ENCODE measurements around the gene C5orf47.

C5orf47 gene

DNA sequence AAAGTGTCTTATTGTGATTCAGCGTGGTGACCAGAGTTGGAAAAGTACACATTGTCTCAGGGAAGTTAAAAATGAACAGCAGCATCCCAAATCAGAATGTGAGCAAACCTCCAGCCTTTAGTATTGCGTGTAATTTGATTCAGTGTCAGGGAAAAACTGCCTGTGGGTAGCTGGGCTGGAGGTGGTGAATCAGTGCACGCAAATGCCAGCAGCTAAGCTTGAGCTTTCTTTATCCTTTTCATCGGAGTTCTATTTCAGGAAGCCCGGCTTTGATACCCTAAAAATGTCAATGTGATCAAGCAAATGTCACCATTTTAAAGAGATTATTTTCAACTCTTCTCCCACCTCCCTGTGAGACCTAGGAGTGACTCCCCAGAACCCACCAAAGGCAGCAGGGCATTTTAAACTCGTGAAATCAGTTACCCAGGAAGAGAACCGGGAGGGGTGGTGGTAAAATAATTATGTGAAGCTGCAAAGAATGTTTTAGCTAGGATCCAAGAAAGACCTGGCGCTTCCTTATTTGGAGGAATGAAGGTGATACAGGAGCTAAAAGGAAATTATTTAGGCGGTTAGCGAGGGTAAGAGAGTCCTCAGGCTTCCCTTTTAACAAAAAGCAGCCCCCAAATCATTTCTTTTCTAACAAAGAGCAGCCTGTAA, 25.7 kb upstream of the C5orf47 start:
- no peaks in the 10 kb centered on the region for H3K9me3 Mint-ChIP-seq
- intact Hi-C loops (cut with micrococcal nuclease) = no loop called here
- H3K4me1 Mint-ChIP-seq (ENCODE audit: low read depth) = peaks cover 19% of the 10 kb centered on the region
- no peak overlapping the region for H3K4me3 Mint-ChIP-seq
- H3K36me3 Mint-ChIP-seq (ENCODE audit: low read depth) = peaks cover 15% of the 10 kb centered on the region
- H3K27ac Mint-ChIP-seq = no peak overlapping the region
- H3K27me3 Mint-ChIP-seq = no peaks in the 10 kb centered on the region

- Mint-ChIP-seq H3K4me1 (ENCODE audit: low read depth) (peaks cover 24% of the 10 kb centered on the region), H3K9me3 (no peaks in the 10 kb centered on the region), H3K27me3 (no peaks in the 10 kb centered on the region), H3K36me3 (ENCODE audit: low read depth) (peaks cover 15% of the 10 kb centered on the region), H3K27ac (no peak overlapping the region), H3K4me3 (no peak overlapping the region)
- intact Hi-C loops (cut with micrococcal nuclease) = no loop called here
Measured at GRCh38 chr5:173963867-173964441, 25.0 kb upstream of the C5orf47 start.

DNA sequence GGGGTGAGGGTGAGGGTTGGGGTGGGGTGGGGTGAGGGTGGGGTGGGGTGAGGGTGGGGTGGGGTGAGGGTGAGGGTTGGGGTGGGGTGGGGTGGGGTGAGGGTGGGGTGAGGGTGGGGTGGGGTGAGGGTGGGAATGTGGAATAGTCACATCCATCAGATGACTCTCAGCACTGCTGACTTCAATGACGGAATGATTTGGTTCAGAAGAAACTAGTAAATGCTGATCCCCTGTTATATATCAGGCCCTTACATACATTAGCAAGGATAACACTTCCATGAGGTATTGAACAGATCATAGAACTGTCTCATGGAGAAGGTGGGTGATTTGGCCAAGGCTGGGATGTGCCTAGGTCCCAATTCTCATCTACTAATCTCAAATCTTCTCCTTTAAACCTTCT, 24.5 kb upstream of the C5orf47 start:
- Mint-ChIP-seq H3K27me3 (peaks cover 2% of the 10 kb centered on the region), H3K4me1 (ENCODE audit: low read depth) (peaks cover 29% of the 10 kb centered on the region), H3K36me3 (ENCODE audit: low read depth) (peaks cover 15% of the 10 kb centered on the region), H3K27ac (no peak overlapping the region), H3K9me3 (no peaks in the 10 kb centered on the region), H3K4me3 (no peak overlapping the region)
- intact Hi-C loops (cut with micrococcal nuclease) = no loop called here

- Mint-ChIP-seq H3K4me3 (no peak overlapping the region), H3K36me3 (ENCODE audit: low read depth) (peaks cover 9% of the 10 kb centered on the region), H3K4me1 (ENCODE audit: low read depth) (peaks cover 29% of the 10 kb centered on the region), H3K27ac (no peak overlapping the region), H3K9me3 (no peaks in the 10 kb centered on the region), H3K27me3 (peaks cover 4% of the 10 kb centered on the region)
- intact Hi-C loops (cut with micrococcal nuclease) = no loop called here
Measured at GRCh38 chr5:173967241-173967640, 21.7 kb upstream of the C5orf47 start.

DNA sequence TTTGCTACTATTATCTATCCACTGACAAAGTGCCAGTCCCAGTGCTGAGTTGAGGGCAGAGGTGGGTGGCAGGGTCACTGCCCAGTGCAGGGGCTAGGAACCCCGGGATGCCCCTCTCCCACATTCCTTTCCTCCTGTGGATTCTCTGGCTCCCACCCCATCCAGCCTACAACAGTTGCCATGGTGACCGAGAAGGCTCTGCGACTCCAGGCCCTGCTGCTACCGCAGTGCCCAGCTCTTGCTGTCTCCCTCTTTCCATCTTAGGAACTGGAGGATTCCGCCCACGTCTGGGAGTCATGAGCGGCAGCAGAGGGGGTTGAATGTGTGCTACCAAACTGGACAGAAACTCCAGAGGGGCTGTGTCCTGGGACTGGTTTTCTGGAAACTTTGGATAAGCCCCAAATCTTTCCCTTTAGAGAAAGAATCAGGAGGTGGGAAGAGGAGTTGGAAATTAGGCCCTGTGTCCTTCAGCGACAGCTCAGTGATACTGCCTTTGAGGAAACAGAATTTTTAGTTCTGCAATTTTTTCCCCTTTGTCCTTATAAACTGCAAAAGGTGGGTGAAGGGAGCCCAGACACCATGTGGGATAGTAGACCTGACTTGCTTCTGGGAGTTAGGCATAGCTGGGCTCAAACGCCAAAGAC, 20.7 kb upstream of the C5orf47 start:
- no peak overlapping the region for H3K27ac Mint-ChIP-seq
- H3K27me3 Mint-ChIP-seq = peaks cover 11% of the 10 kb centered on the region
- intact Hi-C loops (cut with micrococcal nuclease) = no loop called here
- no peak overlapping the region for H3K4me3 Mint-ChIP-seq
- H3K36me3 Mint-ChIP-seq (ENCODE audit: low read depth) = no peaks in the 10 kb centered on the region
- no peaks in the 10 kb centered on the region for H3K9me3 Mint-ChIP-seq
- H3K4me1 Mint-ChIP-seq (ENCODE audit: low read depth) = peaks cover 28% of the 10 kb centered on the region

- Mint-ChIP-seq H3K4me3 (no peak overlapping the region), H3K27ac (no peak overlapping the region), H3K4me1 (ENCODE audit: low read depth) (peaks cover 34% of the 10 kb centered on the region), H3K27me3 (peaks cover 22% of the 10 kb centered on the region), H3K36me3 (ENCODE audit: low read depth) (no peaks in the 10 kb centered on the region), H3K9me3 (no peaks in the 10 kb centered on the region)
- intact Hi-C loops (cut with micrococcal nuclease) = loop anchor here (5.0 kb wide), 2 partner anchors 343 to 677 kb away; no protein-coding TSS in a partner anchor
Measured at GRCh38 chr5:173969167-173970049, 19.6 kb upstream of the C5orf47 start.

DNA sequence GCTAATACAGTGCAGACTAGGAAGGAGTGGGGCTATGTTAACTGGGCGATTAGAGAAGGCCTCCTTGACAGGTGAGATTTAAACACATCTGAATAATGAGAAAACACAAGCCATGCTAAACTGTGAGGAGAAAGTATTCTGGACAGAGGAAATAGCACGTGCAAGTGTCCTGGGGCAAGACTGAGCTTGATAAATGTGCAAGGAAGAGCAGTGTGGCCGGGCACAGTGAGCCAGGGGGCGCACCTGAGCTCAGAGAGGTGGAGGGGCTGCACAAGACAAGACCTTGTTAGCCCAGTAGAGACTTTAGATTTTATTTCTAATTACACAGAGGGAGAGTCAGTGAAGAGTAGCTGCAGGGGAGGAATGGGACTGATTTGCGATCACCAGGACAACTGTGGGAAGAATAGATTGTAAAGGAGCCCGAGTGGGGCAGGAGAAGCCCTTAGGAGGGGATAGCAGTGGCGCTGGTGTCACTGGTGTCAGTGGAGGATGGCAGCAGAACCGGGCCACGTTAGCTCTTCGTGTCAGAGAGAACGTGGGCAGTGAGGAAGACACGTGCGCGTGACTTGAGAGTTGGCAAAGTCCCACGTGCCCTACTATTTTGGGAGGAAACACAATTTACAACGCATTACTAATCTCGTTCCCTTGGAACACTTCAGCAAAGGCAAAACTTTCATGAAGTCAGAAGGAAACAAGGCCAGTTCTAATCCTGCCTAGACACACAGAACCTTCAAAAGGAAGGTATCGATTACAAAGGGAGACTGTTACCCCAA, 17.9 kb upstream of the C5orf47 start:
- Mint-ChIP-seq H3K27me3 (peaks cover 25% of the 10 kb centered on the region), H3K27ac (no peak overlapping the region), H3K9me3 (no peaks in the 10 kb centered on the region), H3K36me3 (ENCODE audit: low read depth) (no peaks in the 10 kb centered on the region), H3K4me1 (ENCODE audit: low read depth) (peaks cover 34% of the 10 kb centered on the region), H3K4me3 (no peak overlapping the region)
- intact Hi-C loops (cut with micrococcal nuclease) = loop anchor here (5.0 kb wide), 2 partner anchors 341 to 679 kb away; no protein-coding TSS in a partner anchor

- Mint-ChIP-seq H3K27ac (no peak overlapping the region), H3K9me3 (no peaks in the 10 kb centered on the region), H3K36me3 (ENCODE audit: low read depth) (no peaks in the 10 kb centered on the region), H3K27me3 (peaks cover 32% of the 10 kb centered on the region), H3K4me1 (ENCODE audit: low read depth) (peaks cover 34% of the 10 kb centered on the region), H3K4me3 (no peak overlapping the region)
- intact Hi-C loops (cut with micrococcal nuclease) = loop anchor here (5.0 kb wide), 2 partner anchors 340 to 680 kb away; no protein-coding TSS in a partner anchor
Measured at GRCh38 chr5:173971681-173972345, 17.2 kb upstream of the C5orf47 start.

DNA sequence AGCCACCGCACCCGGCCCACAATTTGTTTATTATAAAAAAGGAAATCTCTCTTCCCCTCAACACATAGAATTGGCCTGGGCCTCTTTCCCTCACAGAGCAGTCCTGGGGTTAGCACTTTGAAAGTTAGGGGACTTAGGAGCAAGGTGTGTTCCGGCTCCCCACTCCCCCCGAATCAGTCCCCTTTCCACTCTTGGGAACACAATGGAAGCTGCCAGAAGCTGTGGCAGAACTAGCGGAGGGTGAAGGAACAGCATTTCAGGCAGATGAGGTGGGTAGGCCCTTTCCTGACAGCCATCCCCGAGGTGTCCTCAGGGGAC, 16.4 kb upstream of the C5orf47 start:
- Mint-ChIP-seq H3K27ac (peak overlapping the region; percentile 15), H3K4me1 (ENCODE audit: low read depth) (peaks cover 31% of the 10 kb centered on the region), H3K36me3 (ENCODE audit: low read depth) (no peaks in the 10 kb centered on the region), H3K27me3 (peaks cover 37% of the 10 kb centered on the region), H3K9me3 (no peaks in the 10 kb centered on the region), H3K4me3 (no peak overlapping the region)
- intact Hi-C loops (cut with micrococcal nuclease) = loop anchor here (5.0 kb wide), 2 partner anchors 340 to 680 kb away; no protein-coding TSS in a partner anchor

- H3K36me3 Mint-ChIP-seq (ENCODE audit: low read depth) = no peaks in the 10 kb centered on the region
- H3K27me3 Mint-ChIP-seq = peaks cover 40% of the 10 kb centered on the region
- peak overlapping the region; percentile 77 for H3K4me3 Mint-ChIP-seq
- peak overlapping the region; percentile 15 for H3K27ac Mint-ChIP-seq
- no peaks in the 10 kb centered on the region for H3K9me3 Mint-ChIP-seq
- intact Hi-C loops (cut with micrococcal nuclease) = loop anchor here (1.0 to 5.0 kb wide), 3 partner anchors 339 to 681 kb away; no protein-coding TSS in a partner anchor
- H3K4me1 Mint-ChIP-seq (ENCODE audit: low read depth) = peaks cover 26% of the 10 kb centered on the region
Measured at GRCh38 chr5:173972925-173973615, 15.9 kb upstream of the C5orf47 start.

- intact Hi-C loops (cut with micrococcal nuclease) = loop anchor here (1.0 to 5.0 kb wide), 3 partner anchors 339 to 681 kb away; no protein-coding TSS in a partner anchor
- Mint-ChIP-seq H3K27ac (peak overlapping the region; percentile 15), H3K4me1 (ENCODE audit: low read depth) (peaks cover 21% of the 10 kb centered on the region), H3K9me3 (no peaks in the 10 kb centered on the region), H3K27me3 (peaks cover 44% of the 10 kb centered on the region), H3K4me3 (peak overlapping the region; percentile 77), H3K36me3 (ENCODE audit: low read depth) (no peaks in the 10 kb centered on the region)
Measured at GRCh38 chr5:173973616-173973969, 15.4 kb upstream of the C5orf47 start.

- Mint-ChIP-seq H3K36me3 (ENCODE audit: low read depth) (no peaks in the 10 kb centered on the region), H3K4me3 (no peak overlapping the region), H3K27ac (no peak overlapping the region), H3K9me3 (no peaks in the 10 kb centered on the region), H3K4me1 (ENCODE audit: low read depth) (peaks cover 13% of the 10 kb centered on the region), H3K27me3 (peaks cover 51% of the 10 kb centered on the region)
- intact Hi-C loops (cut with micrococcal nuclease) = loop anchor here (5.0 kb wide), 2 partner anchors 338 to 682 kb away; no protein-coding TSS in a partner anchor
Measured at GRCh38 chr5:173974688-173975239, 14.2 kb upstream of the C5orf47 start.
